Loucy (cell line): ENCODE measurements around the gene NKTR.

Experiments used
- H2AFZ ChIP-seq: fragments of 200-600 bp; sonication (generic); 2 replicates; pipeline ENCODE4 v1.6.0; 2016; ENCODE audit warnings: antibody characterized with exemption, mild to moderate bottlenecking, low read length, moderate library complexity
- H3F3A ChIP-seq: fragments of 200-600 bp; 2 replicates; pipeline ENCODE4 v1.6.0; 2016; ENCODE audit warnings: antibody characterized with exemption, low read depth, mild to moderate bottlenecking
- H3K27me3 ChIP-seq: fragments of 200-600 bp; sonication (generic); 2 replicates; pipeline ENCODE4 v1.6.1; 2014; ENCODE audit warnings: low read length, mild to moderate bottlenecking; ENCODE audit not compliant: insufficient read depth, poor library complexity, severe bottlenecking
- H3K36me3 ChIP-seq: fragments of 200-600 bp; sonication (generic); 2 replicates; pipeline ENCODE4 v1.6.1; 2016; ENCODE audit warnings: low read length; ENCODE audit not compliant: insufficient read depth
- H3K4me1 ChIP-seq: fragments of 200-600 bp; sonication (generic); 2 replicates; pipeline ENCODE4 v1.5.1; 2014; ENCODE audit warnings: low read length, mild to moderate bottlenecking; ENCODE audit not compliant: insufficient read depth, poor library complexity, severe bottlenecking
- H3K4me2 ChIP-seq: fragments of 200-600 bp; sonication (generic); 2 replicates; pipeline ENCODE4 v1.6.0; 2014; ENCODE audit warnings: antibody characterized with exemption, low read length, low read depth, mild to moderate bottlenecking; ENCODE audit not compliant: poor library complexity, severe bottlenecking
- H3K4me3 ChIP-seq: fragments of 200-600 bp; sonication (generic); 2 replicates; pipeline ENCODE4 v1.5.1; 2014; ENCODE audit warnings: low read length, mild to moderate bottlenecking, mixed read lengths; ENCODE audit not compliant: poor library complexity, severe bottlenecking
- H3K79me2 ChIP-seq: fragments of 200-600 bp; sonication (generic); 2 replicates; pipeline ENCODE4 v1.6.1; 2014; ENCODE audit warnings: low read length; ENCODE audit not compliant: insufficient read depth
- H3K9ac ChIP-seq: fragments of 200-600 bp; sonication (generic); 2 replicates; pipeline ENCODE4 v1.6.0; 2014; ENCODE audit warnings: mild to moderate bottlenecking, low read depth, low read length, moderate library complexity; ENCODE audit not compliant: poor library complexity, severe bottlenecking
- H3K9me2 ChIP-seq: fragments of 200-600 bp; sonication (generic); replicated peaks from 2 replicates; pipeline ENCODE4 v1.6.1; 2016; ENCODE audit warnings: low read depth, low read length, mixed read lengths
- H3K9me3 ChIP-seq: fragments of 200-600 bp; sonication (generic); 2 replicates; pipeline ENCODE4 v1.6.1; 2014; ENCODE audit warnings: mild to moderate bottlenecking, antibody characterized with exemption, low read length, low read depth; ENCODE audit not compliant: insufficient read depth
- H4K20me1 ChIP-seq: fragments of 200-600 bp; sonication (generic); 2 replicates; pipeline ENCODE4 v1.6.0; 2014; ENCODE audit warnings: antibody characterized with exemption, low read length, mild to moderate bottlenecking; ENCODE audit not compliant: insufficient read depth, poor library complexity, severe bottlenecking
- CTCF ChIP-seq: fragments of 200-600 bp; sonication (generic); conservative IDR thresholded peaks from 2 replicates; pipeline ENCODE4 v1.5.1; 2014; ENCODE audit warnings: mild to moderate bottlenecking, antibody characterized with exemption, low read length
- EZH2phosphoT487 ChIP-seq: fragments of 200-600 bp; IDR thresholded peaks from 2 replicates; pipeline ENCODE4 v1.6.1; 2018; ENCODE audit warnings: antibody characterized with exemption, mild to moderate bottlenecking, moderate library complexity, borderline replicate concordance

NKTR gene

GRCh38 chr3:42600958-42601675, 631 bp downstream of the NKTR start:
- Histone ChIP-seq H3K27me3 (no peaks in the 10 kb centered on the region), H3K9me2 (no peaks in the 10 kb centered on the region), H3K36me3 (no peaks in the 10 kb centered on the region), H3K9ac (peak overlapping the region; percentile 85), H3K9me3 (no peaks in the 10 kb centered on the region), H3K79me2 (peaks cover 53% of the 10 kb centered on the region), H3K4me2 (peak overlapping the region; percentile 97), H2AFZ (peak overlapping the region; percentile 86), H3F3A (peaks cover 4% of the 10 kb centered on the region; the same call in 1 of the 2 replicates), H4K20me1 (peaks cover 44% of the 10 kb centered on the region), H3K4me3 (peak overlapping the region; percentile 82), H3K4me1 (peaks cover 30% of the 10 kb centered on the region)
- no peak for TF ChIP-seq CTCF
- no peak for TF ChIP-seq EZH2phosphoT487

- peaks cover 52% of the 10 kb centered on the region for H4K20me1 ChIP-seq
- TF ChIP-seq CTCF (peak; percentile 28; the same call in 1 of the 2 replicates), EZH2phosphoT487 (no peak)
Measured at GRCh38 chr3:42601896-42602581, 1.6 kb downstream of the NKTR start.

GRCh38 chr3:42602961-42603360, 2.5 kb downstream of the NKTR start:
- Histone ChIP-seq H3K9me3 (no peaks in the 10 kb centered on the region), H3K27me3 (no peaks in the 10 kb centered on the region), H3K79me2 (peaks cover 69% of the 10 kb centered on the region), H3K4me2 (peak overlapping the region; percentile 97), H3K36me3 (no peaks in the 10 kb centered on the region), H2AFZ (no peak overlapping the region), H3F3A (peaks cover 4% of the 10 kb centered on the region; the same call in 1 of the 2 replicates), H3K9ac (no peak overlapping the region), H4K20me1 (peaks cover 61% of the 10 kb centered on the region), H3K4me1 (peaks cover 38% of the 10 kb centered on the region), H3K4me3 (peak overlapping the region; percentile 82), H3K9me2 (no peaks in the 10 kb centered on the region)
- no peak for TF ChIP-seq EZH2phosphoT487
- TF ChIP-seq CTCF: no peak

More at GRCh38 chr3:42601896-42602581, 1.6 kb downstream of the NKTR start:
- Histone ChIP-seq H3K4me2 (peak overlapping the region; percentile 97), H3K9ac (peak overlapping the region; percentile 85), H3K9me3 (no peaks in the 10 kb centered on the region), H3K36me3 (no peaks in the 10 kb centered on the region), H3F3A (peaks cover 4% of the 10 kb centered on the region; the same call in 1 of the 2 replicates), H3K9me2 (no peaks in the 10 kb centered on the region), H2AFZ (no peak overlapping the region), H3K27me3 (no peaks in the 10 kb centered on the region), H3K79me2 (peaks cover 61% of the 10 kb centered on the region), H3K4me3 (peak overlapping the region; percentile 82), H3K4me1 (peaks cover 37% of the 10 kb centered on the region)
